Measurements from ENCODE around the gene TPST1. TPM values are rescaled to one million over a fixed set of nuclear protein-coding genes. Genes with fewer than 3 reads are reported as not detected.

The TPST1 gene
- total RNA-seq, 1 experiment from 2014 or later, result 32.8 TPM

GRCh38 chr7:66265566-66265965, 60.4 kb downstream of the TPST1 start:
- H3K9me3 Mint-ChIP-seq (ENCODE audit: unreplicated experiment), result peaks cover 30% of the 10 kb centered on the region
- no peak overlapping the region for H3K4me3 Mint-ChIP-seq (ENCODE audit: unreplicated experiment)
- POLR2A ChIA-PET, result no interaction called here
- peak in 1 of 2 experiments; percentile 17 for DNase-seq
- TF ChIP-seq CTCF (IDR thresholded peaks at IDR 0.05; ENCODE audit: insufficient read depth in 1 of 2, low read depth in 1 of 2, low read length in 1 of 2, severe bottlenecking in 1 of 2, unreplicated experiment in 1 of 2), result no peak
- no peaks in the 10 kb centered on the region for H3K27me3 Mint-ChIP-seq (ENCODE audit: insufficient read depth, unreplicated experiment)
- Histone ChIP-seq H3K36me3 (ENCODE audit: control insufficient read depth, insufficient read depth, low read length) (no peaks in the 10 kb centered on the region), H3K27me3 (replicated peaks; ENCODE audit: control insufficient read depth, insufficient read depth, low read length) (no peaks in the 10 kb centered on the region), H3K4me3 (ENCODE audit: low read depth, low read length) (no peak overlapping the region), H3K4me1 (no peaks in the 10 kb centered on the region), H3K9me3 (peaks cover 28% of the 10 kb centered on the region)
- H3K4me1 Mint-ChIP-seq (ENCODE audit: low read depth, unreplicated experiment), result peaks cover 6% of the 10 kb centered on the region
- no TSS peak for BruUV-seq (replicated peaks)
- intact Hi-C loops (cut with micrococcal nuclease; ENCODE audit: unreplicated experiment), result no loop called here
- H3K27ac Mint-ChIP-seq (ENCODE audit: unreplicated experiment), result no peak overlapping the region
- CTCF ChIA-PET, result no interaction called here
- peaks cover 40% of the 10 kb centered on the region for H3K36me3 Mint-ChIP-seq (ENCODE audit: insufficient read depth, unreplicated experiment)

- no peak overlapping the region for H3K4me3 Mint-ChIP-seq (ENCODE audit: unreplicated experiment)
- H3K27me3 Mint-ChIP-seq (ENCODE audit: insufficient read depth, unreplicated experiment), result no peaks in the 10 kb centered on the region
- H3K4me1 ChIP-seq, result no peaks in the 10 kb centered on the region
- CTCF ChIA-PET, result no interaction called here
- no peak for DNase-seq
- no peak overlapping the region for H3K27ac Mint-ChIP-seq (ENCODE audit: unreplicated experiment)
- no peaks in the 10 kb centered on the region for H3K4me1 Mint-ChIP-seq (ENCODE audit: low read depth, unreplicated experiment)
- peaks cover 30% of the 10 kb centered on the region for H3K9me3 Mint-ChIP-seq (ENCODE audit: unreplicated experiment)
- no peaks in the 10 kb centered on the region for H3K27me3 ChIP-seq (replicated peaks; ENCODE audit: control insufficient read depth, insufficient read depth, low read length)
- intact Hi-C loops (cut with micrococcal nuclease; ENCODE audit: unreplicated experiment), result no loop called here
- no peak for TF ChIP-seq CTCF (IDR thresholded peaks at IDR 0.05; ENCODE audit: insufficient read depth in 1 of 2, low read depth in 1 of 2, low read length in 1 of 2, severe bottlenecking in 1 of 2, unreplicated experiment in 1 of 2)
- no peak overlapping the region for H3K4me3 ChIP-seq (ENCODE audit: low read depth, low read length)
- peaks cover 28% of the 10 kb centered on the region for H3K9me3 ChIP-seq
- H3K36me3 Mint-ChIP-seq (ENCODE audit: insufficient read depth, unreplicated experiment), result peaks cover 38% of the 10 kb centered on the region
- BruUV-seq (replicated peaks), result no TSS peak
- POLR2A ChIA-PET, result no interaction called here
- H3K36me3 ChIP-seq (ENCODE audit: control insufficient read depth, insufficient read depth, low read length), result no peaks in the 10 kb centered on the region
Measured at GRCh38 chr7:66267249-66267648, 62.1 kb downstream of the TPST1 start.

GRCh38 chr7:66269978-66270377, 64.8 kb downstream of the TPST1 start:
- H3K9me3 ChIP-seq, result peaks cover 14% of the 10 kb centered on the region
- H3K27me3 ChIP-seq (replicated peaks; ENCODE audit: control insufficient read depth, insufficient read depth, low read length), result no peaks in the 10 kb centered on the region
- H3K4me3 Mint-ChIP-seq (ENCODE audit: unreplicated experiment), result no peak overlapping the region
- no TSS peak for BruUV-seq (replicated peaks)
- peaks cover 14% of the 10 kb centered on the region for H3K9me3 Mint-ChIP-seq (ENCODE audit: unreplicated experiment)
- POLR2A ChIA-PET, result no interaction called here
- TF ChIP-seq CTCF (IDR thresholded peaks at IDR 0.05; ENCODE audit: insufficient read depth in 1 of 2, low read depth in 1 of 2, low read length in 1 of 2, severe bottlenecking in 1 of 2, unreplicated experiment in 1 of 2), result no peak
- no peaks in the 10 kb centered on the region for H3K27me3 Mint-ChIP-seq (ENCODE audit: insufficient read depth, unreplicated experiment)
- H3K36me3 ChIP-seq (ENCODE audit: control insufficient read depth, insufficient read depth, low read length), result no peaks in the 10 kb centered on the region
- intact Hi-C loops (cut with micrococcal nuclease; ENCODE audit: unreplicated experiment), result no loop called here
- CTCF ChIA-PET, result interaction anchor here (0.6 kb wide), 1 partner anchor 143 kb away, joined by 4 read pairs; no protein-coding TSS in a partner anchor
- no peak overlapping the region for H3K4me3 ChIP-seq (ENCODE audit: low read depth, low read length)
- no peaks in the 10 kb centered on the region for H3K4me1 ChIP-seq
- H3K4me1 Mint-ChIP-seq (ENCODE audit: low read depth, unreplicated experiment), result no peaks in the 10 kb centered on the region
- no peak overlapping the region for H3K27ac Mint-ChIP-seq (ENCODE audit: unreplicated experiment)
- peaks cover 26% of the 10 kb centered on the region for H3K36me3 Mint-ChIP-seq (ENCODE audit: insufficient read depth, unreplicated experiment)
- no peak for DNase-seq
